NCI-H2107 (cell line): ENCODE measurements around the gene RBP4.

Source experiments
- DNase-seq: peaks from one replicate; lab custom pipeline; 2025; lab: John Stamatoyannopoulos, UW

RBP4 gene

GRCh38 chr10:93595378-93596161 lies 5.5 kb downstream of the RBP4 start:
- no peak for DNase-seq

DNA sequence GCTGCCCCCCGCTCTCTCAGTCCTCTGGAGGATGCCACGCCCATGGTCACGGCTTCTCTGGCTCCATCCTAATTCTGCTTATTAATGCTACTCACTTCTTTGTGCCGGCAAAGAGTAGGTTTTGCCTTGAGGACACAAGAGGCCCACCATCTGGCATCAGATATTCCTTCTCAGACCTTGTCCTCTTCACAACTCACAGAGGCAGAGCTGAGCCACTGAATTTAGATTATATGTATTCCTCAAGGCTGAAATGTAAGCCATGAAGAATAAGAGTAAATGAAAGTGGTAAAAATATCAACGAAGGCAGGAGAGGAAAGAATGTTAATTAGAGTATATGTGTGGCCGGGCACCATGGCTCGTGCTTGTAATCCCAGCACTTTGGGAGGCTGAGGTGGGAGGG lies 6.5 kb downstream of the RBP4 start:
- no peak for DNase-seq

- DNase-seq, result no peak
These were observed 7.3 kb downstream of the RBP4 start for GRCh38 chr10:93593749-93594148.

GRCh38 chr10:93593254-93593653 lies 7.8 kb downstream of the RBP4 start:
- no peak for DNase-seq

DNA sequence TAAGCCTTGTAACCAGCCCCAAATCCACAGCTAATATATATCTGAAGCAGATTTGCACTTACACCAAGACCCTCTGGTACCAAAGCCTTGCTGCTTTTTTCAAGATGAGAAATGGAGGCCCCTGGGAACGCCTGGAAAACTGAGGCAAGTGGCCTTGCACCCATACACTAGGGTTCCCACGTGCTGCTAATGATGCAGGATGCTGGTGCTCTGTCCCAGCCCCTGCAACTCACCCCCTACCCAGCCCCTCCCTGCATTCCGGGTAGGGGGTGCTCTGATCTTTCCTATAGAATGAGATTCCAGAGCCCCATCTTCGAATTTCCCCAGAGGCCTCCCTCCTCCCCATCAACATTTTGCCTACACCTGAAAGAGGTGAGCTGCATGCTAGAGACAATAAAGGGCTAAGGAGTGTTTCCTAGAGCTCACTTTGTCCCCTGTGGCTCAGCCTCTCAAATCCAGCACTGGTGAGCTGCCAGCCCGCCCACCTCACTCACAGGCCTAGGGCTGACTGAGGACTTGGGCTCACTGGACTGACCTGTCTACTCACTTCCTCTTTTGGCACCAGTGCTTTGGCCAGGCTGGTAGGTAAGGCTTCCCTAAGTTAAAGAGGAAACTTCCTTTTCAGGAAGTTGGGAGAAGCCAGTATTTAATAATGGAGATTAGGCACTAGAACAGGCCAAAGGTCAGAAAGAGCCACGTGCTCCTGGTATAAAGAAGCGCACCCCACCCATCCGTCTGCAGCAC lies 9.8 kb downstream of the RBP4 start:
- DNase-seq, result no peak

DNA sequence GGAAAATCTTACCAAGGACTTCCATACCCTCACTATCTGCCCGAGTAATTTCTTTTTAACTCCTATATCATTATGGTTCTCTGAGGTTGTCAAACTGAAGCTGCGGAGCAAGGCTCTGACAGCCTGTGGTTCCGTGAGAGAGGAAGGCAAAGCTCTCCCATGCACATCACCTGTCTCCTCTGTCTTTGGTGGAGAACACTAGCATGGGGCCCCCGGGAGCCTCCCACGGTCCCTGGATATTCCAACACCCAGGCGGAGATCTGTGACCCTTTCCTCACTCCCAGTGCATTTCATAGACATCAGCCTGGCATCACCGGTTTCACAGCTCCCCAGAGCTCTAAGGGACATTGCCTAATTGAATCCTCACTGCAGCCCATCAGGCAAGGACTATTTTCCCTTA lies 10.4 kb downstream of the RBP4 start:
- DNase-seq, result no peak

DNA sequence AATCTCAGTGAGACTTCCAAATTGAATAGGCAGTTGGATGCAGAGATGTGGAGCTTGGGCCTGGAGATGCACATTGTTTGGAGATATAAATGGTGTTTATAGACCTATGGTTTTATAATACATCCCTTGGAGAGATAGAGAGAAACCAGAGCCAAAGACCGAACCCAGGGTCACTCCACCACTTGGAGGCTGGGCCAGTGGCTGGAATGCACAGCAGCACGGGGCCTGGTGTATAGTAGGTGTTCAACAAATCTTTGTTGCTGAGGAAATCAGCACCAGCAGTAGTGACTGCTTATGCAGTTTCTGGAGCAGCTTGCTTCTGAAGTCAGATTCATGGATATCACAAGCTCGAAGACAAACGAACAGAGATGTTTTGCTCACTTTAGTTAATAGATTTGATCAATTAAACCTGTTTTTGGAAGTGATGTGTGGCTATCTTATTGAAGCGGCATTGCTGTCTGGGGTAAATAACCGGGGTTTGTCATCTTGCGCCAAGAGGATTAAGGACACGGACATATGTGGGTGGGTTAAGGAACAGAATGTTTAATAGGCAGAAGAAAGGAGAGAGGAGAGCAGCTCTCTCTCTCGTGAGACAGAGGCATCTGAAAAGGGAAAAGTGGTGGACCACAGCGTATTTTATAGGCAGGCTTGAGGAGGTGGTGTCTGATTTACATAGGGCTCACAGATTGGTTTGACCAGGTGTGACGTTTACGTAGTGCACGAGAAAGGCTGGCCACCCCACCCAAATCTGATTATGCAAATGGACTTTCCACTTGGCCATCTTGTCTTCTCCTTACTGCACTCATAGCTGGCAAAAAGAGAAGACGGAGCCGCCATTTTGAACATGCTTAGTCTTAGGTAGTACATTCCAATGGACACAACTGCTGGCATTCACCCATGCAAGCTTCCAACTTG lies 11.1 kb downstream of the RBP4 start:
- DNase-seq, result no peak

DNA sequence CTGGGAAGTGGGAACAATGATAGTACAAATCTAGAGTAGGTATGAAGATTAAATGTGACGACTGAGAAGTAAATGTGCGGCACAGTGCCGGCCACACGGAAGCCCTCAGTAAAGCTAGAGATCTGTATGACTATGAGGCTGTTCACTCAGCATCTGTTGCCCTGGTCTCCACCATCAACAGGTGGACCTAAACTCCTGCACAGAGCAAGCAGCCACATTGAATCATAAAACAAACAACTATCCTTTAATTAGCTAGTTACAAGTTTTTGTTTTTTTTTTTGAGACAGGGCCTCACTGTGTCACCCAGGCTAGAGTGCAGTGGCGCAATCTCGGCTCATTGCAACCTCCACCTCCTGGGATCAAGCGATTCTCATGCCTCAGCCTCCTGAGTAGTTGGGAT lies 16.6 kb downstream of the RBP4 start:
- DNase-seq, result no peak

GRCh38 chr10:93580828-93581227 lies 20.2 kb downstream of the RBP4 start:
- DNase-seq, result no peak

DNA sequence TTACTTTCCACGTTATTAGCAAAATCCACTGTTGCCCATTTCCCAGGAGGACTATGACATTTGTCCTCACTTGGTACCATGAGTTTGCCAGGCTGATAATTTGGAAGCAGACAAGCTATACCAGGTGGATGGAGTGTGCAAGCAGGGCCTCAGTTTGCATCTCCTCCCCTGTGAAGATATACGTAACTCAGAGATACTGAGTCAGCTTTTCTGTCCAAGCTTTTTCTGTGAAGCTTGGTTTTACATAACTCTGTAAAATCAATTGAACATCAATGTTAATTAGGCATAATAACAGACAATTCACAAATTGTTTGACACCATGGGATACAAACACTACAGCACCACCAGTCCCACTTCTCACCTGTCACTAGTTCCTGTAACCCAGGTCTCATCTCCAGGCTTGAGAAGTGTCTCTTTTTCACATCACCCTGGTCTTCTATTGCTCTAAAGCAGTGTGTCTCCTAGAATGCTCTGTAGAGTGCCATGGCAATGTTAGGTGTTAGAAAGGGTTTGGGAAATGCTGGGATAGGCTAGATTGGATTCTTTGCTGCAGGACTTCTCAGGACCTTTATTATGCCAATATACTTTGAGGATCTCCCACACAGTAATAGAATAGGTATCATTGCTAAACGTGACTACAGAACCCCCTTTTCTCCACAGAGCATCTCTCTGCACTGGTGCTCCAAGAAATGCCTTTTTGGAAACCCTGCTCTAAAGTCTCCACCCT lies 20.9 kb downstream of the RBP4 start:
- no peak for DNase-seq

GRCh38 chr10:93579089-93579488 lies 21.9 kb downstream of the RBP4 start:
- DNase-seq, result no peak

DNA sequence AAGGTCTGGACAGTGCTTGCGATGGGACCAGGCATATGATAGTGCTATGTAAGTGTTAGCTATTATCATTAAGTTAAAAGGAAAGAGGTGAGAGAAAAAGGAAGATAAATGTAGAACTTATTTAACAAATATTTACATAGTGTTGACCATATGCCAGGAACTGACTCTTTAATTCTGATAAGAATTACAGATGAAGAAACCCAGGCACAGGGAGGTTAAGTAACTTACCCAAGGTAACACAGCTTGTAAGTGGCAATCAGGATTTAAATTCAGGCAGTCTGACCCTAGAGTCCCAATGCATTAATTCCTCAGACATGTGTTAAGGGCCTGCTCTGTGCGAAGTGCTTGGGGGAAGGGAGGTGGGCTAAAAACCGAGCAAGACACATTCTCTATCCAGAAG lies 23.5 kb downstream of the RBP4 start:
- DNase-seq, result no peak

- DNase-seq, result no peak
These were observed 24.1 kb downstream of the RBP4 start for GRCh38 chr10:93576888-93577287.

- DNase-seq, result no peak
These were observed 27.1 kb downstream of the RBP4 start for GRCh38 chr10:93573924-93574323.

DNA sequence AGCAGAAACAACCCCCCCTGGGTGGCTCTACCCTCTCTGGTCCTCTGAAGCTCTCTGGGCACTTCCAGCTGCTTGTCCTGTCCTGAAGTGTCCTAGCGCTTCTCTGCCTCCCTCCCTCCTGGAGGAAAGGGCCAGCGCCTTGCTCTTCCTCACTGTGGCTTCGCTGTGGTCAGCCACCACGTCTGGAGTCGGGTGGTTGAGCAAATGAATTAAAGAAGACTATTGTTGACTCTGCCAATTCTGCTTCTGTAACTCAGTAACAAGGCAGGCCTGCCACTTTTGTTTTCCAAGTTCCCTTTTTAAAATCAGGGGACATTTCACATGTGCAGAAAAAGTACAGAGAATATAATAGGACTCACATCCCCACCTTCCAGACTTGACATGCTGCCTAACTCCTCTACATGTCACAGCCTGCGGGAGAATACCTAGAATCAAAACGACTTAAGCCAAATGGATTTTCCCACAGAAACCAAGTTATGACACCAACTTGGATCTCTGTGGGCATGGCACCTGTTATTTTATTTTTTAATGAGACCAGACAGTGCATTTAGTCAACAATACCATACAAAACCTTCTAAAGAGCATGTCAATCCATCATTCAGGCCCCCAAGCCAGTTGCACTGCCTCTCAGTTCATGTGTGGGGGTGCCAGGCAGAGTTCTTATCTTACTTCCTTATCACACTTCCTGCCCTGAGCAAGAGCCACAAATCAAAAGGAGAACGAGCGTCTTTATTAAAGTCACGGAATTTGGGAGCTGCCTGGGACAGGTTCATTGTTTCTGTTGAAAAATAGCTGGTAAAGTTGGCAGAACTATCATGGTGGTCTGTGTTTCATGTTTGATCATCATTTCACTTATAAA lies 27.8 kb downstream of the RBP4 start:
- no peak for DNase-seq

- no peak for DNase-seq
These were observed 28.4 kb downstream of the RBP4 start for GRCh38 chr10:93572606-93573005.

DNA sequence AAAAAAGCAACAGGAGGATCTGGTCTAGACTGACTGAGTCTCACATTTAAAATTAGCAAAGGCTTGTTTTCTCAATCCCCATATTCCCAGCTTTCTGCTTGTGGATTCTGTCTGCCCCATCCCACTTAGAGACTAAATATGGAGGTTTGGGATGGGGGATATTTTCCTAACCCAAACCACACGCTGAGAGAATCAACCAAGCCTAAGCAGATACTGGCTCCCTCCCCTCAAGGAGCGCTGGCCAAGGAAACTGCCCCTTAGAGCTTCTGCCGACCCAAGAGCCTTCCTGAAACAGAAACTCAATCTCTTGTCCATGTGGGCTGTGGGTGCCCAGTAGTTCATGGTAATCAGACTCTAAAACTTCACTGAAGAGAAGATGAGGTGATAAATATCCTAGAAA lies 30.7 kb downstream of the RBP4 start:
- no peak for DNase-seq

DNA sequence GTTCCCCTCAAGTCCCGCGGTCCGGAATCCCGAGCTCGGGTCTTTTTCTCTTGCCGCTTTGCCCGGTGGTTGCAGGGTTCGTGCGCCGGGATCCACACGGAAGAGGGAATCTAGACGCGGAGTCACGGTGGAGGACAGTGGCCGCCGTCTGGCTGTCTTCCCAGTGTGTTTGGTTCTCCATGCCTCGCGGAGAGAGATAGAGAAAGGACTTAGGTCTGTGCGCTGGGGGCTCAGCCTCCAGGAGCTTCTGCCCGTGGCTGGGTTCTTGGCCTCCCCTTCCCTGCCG lies 33.0 kb downstream of the RBP4 start:
- DNase-seq, result no peak

DNA sequence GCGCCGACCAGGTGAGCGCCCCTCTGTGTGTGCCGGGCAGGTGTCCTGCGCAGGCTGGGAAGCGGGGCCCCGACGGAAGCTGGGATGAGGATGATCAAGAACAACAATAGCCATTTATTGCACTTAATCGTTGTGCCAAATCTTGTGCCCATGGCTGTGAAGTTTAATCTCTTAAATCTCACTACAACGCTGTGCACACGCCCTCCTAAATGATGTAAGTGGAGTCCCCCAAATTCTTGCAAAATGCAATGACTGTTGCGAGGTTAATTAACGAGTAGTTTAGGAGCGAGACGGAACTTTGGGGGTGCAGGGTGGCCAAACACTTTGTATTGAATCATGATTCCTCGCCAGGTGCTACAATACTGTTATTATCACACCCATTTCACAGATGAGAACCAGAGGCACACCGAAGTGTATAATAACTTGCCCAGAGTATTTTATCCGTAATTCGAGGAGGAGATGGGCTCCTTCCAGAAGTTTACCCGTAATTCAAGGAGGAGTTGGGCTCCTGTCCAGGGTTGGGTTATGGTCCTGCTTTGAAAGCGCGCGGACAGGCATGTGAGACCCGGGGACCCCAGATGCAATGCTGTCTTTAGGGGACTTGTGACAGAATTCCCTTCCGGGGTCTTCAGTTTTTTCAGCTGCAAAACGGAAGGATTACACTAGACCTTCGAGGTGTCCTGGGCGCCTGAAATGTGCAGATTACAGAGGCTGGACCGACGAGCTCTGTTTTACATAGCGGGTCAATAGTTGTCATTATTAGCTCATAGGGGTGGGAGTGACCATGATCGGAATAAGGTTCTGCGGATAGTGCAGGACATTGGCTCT lies 33.5 kb downstream of the RBP4 start:
- DNase-seq, result no peak
